Neural progenitor cell (in vitro differentiated cells): ENCODE data around the gene SRRM5.

Experiments used
- CTCF ChIP-seq: fragments of 200-600 bp; sonication (generic); IDR thresholded peaks from 2 replicates; pipeline ENCODE4 v1.5.1; 2017; ENCODE audit warnings: antibody characterized with exemption, mild to moderate bottlenecking
- EZH2 ChIP-seq: fragments of 200-600 bp; sonication (generic); IDR thresholded peaks from 2 replicates; pipeline ENCODE4 v1.6.1; 2017; ENCODE audit warnings: antibody characterized with exemption, mild to moderate bottlenecking, moderate library complexity
- EZH2phosphoT487 ChIP-seq: fragments of 200-600 bp; sonication (generic); IDR thresholded peaks from 2 replicates; pipeline ENCODE4 v1.6.1; 2017; ENCODE audit warnings: antibody characterized with exemption

GRCh38 chr19:43618921-43619261 lies 7.0 kb downstream of the SRRM5 start:
- TF ChIP-seq CTCF (no peak), EZH2 (no peak), EZH2phosphoT487 (no peak)
